ENCODE data around the gene SH2D7.
A peak's percentile ranks its signal among the peaks of the same experiment; 100 is the strongest.
"Not testable (repeated sequence)": the region's sequence is repeated elsewhere in the genome, so short reads cannot be mapped to it uniquely, and the experiment has no call there.

Gene SH2D7

DNA sequence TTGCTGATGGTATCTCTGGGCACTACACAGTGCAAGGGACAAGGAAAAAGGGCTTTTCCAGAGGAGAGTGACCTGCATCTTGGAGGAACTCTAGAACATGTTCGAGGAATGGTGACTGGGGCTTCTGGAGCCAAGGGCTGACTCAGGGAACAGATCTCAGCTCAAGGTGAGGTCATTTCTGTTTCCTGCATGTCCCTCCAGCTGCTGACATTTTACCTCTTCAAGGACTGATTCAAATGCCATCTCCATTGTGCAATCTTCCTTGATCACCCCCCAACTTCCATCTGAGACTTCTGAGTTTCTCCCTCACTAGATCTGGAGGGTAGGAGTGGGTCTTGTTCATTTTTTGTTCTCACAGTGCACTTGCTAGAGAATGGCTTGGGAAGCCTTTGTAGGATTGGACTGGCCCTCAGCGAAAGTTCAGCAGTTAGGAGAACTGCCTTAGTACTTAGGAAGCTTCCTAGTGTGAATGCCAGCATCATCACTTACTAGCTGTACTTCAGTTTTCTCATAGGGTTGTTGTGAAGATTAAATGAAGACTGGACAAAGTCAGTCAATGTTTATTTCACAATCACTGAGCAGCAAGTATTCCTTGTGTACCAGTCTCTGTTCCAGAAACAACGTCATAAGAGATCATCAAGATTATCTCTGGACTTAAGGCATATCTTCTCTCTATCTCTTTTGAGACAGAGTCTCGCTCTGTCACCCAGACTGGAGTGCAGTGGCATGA lies 54.2 kb downstream of the SH2D7 start:
- no peak for DNase-seq

DNA sequence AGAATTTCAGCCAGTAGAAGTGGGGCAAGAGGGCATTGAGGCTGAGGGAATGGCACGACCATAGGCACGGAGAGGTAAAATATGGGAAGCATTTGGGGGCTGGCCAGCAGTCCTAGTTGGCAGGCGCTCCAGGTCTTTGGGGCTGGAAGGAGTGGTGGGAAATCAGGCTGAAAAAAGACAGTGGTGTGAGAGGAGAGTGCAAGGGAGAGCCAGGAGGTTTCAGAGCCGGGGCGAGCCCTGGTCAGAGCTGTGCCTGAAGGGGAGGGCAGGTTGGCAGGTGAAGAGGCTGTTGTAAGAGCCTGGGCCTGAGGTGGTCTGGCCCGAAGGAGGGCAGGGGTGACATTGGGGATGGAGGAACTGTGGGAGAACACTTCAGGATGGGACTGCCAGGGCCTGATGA lies 55.2 kb downstream of the SH2D7 start:
- DNase-seq = no peak

DNA sequence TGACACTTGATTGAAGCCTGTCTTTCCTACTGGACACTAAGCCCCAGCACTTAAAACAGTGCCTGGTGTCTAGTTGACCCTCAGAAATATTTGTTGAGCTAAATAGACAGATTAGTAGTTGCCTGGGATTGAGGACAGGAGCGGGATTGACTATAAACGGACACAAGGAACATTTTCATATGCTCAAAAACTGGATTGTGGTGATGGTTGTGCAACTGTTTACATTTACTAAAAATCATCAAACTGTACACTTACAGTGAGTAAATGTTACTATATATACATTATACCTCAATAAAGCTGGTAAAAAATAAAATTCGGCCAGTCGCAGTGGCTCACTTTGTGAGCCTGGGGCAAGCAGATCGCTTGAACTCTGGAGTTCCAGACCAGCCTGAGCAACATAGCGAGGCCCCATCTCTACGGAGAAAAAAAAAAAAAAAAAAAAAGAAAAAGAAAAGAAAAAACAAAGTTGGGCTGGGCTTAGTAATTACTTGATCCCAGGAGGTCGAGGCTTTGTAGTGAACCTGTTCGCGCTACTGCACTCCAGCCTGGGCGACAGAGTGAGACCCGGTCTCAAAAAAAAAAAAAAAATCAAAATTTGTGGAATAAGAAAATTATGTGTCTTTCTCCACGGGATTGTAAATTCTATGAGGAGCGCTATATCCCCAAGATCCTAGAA lies 56.2 kb downstream of the SH2D7 start:
- peak; percentile 11 for DNase-seq

DNA sequence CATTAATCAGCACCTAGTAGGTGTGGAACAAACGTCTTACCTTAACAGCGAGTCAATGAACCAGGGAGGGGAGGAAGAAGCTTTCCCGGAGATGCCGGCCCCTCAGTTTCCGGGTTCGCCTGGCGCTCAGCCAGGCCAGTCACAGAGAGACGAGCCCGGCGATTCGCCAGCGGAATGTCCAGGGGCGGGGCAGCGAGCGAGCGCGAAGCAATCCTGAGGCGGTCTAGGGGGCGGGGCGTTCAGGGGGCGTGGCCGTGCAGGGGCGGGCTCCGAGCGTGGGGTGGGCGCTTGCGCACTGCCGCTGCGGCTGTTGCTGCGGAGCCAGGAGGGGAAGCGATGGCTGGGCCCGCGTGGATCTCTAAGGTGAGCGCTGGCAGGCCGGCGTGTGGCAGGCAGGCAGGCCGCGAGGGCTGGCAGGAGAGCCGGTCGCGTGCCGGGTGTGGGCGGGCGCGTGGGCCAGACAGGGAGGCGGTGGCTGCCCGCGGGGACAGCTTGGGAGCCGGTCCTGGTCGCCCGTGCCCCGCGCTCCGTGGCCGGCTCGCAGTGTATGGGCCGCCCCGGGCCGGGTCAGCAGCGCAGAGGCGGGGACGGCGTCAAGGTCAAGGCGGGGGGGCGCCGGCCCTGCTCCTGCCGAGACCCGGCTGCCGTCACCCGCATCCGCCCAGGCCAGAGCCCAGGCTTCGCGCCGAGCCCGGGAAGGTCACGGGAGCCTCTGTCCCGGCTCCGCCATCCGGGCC lies 56.9 kb downstream of the SH2D7 start, which contains the start of gene IDH3A:
TSS of gene IDH3A (plus strand) at position 295 of the 737 bp plus-strand sequence. CDS start at position 337, 42 bp downstream.
- DNase-seq = peak; percentile 99

DNA sequence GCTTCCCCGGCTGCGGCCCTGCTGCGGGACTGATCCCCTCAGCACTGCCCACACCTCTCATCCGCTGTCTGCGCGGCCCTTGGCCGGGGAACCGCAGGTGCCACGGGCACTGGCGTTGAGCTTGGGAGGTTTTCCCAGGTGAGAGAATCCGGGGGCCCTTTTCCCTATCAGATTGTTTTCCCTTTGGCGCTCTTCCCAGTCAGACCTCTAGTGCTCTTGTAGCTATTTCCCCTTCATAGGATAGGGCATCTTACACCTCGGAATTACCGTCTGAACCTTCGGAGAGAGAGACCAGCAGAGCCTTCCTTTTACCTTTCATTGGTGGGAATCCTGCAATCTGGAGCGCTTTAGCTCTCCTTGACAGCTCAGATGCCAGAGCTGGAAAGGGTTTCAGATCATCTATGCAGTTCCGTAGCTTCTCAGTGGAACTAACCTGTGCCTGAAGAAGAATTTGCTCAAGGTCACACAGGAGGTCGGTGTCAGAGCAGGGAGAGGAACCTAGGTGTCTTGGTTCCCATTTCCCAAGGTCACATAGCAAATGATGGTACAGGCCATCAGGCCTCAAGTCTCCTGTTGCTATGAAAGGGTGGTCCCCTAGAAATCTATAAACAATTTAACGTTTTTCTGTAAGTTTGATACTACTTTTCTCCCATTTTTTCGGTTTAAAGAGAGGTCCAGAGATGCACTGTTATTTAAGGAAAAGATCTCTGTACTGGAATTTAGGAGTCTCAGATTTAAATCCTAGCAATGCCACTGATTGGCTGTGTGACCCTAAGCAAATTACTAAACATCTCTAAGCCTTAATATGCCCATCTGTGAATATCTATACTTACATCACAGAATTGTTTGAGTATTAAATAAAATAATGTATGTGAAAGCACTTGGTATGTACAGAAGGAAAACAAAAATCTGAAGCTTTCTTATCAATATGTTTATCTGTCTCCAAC lies 57.7 kb downstream of the SH2D7 start:
- peak; percentile 32 for DNase-seq

DNA sequence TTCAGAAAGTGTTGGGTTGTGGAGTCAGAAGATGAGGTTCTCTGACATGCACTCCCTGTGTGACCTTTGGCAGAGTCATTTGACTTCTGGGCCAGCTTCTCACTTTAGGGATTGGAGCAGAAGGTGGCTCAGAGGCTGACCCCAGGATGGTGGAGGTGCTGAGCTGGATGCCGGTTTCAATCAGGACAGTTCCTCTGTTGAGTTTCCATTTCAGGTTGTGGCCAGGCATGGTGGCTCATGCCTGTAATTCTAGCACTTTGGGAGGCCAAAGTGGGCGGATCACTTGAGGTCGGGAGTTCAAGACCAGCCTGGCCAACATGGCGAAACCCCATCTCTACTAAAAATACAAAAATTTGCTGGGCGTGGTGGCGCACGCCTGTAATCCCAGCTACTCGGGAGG lies 58.7 kb downstream of the SH2D7 start:
- not testable (repeated sequence) for DNase-seq
